HepG2 (cell line): ENCODE measurements around the gene BICDL1. TPM values are rescaled to one million over a fixed set of nuclear protein-coding genes. Genes with fewer than 3 reads are reported as not detected.

ENCODE experiments used
- ARID5B ChIP-seq: IDR thresholded peaks from 2 replicates; pipeline ENCODE4 v1.4.0; 2020; ENCODE audit warnings: mild to moderate bottlenecking, missing genetic modification reagents
- CBFB ChIP-seq: sonication (generic); formaldehyde crosslinking; IDR thresholded peaks from 2 replicates; pipeline ENCODE4 v1.4.0; 2020; ENCODE audit warnings: missing genetic modification reagents
- CERS6 ChIP-seq: sonication (generic); formaldehyde crosslinking; IDR thresholded peaks from 2 replicates; pipeline ENCODE4 v1.5.0; 2020; ENCODE audit warnings: missing genetic modification reagents
- FOXK1 ChIP-seq: sonication (generic); formaldehyde crosslinking; IDR thresholded peaks from 2 replicates; pipeline ENCODE4 v1.4.0; 2020; ENCODE audit warnings: low read depth, missing genetic modification reagents, borderline replicate concordance
- HMG20A ChIP-seq: IDR thresholded peaks from 2 replicates; pipeline ENCODE4 v1.6.1; 2016; ENCODE audit warnings: borderline replicate concordance
- HNRNPLL ChIP-seq: fragments of 200-400 bp; formaldehyde crosslinking; IDR thresholded peaks from 2 replicates; pipeline ENCODE4 v1.6.1; 2017; ENCODE audit warnings: mild to moderate bottlenecking, low read depth, low read length; ENCODE audit not compliant: poor library complexity, severe bottlenecking
- HOXD1 ChIP-seq: sonication (generic); formaldehyde crosslinking; IDR thresholded peaks from 2 replicates; pipeline ENCODE4 v1.5.0; 2020; ENCODE audit warnings: missing genetic modification reagents
- IKZF1 ChIP-seq: fragments of 450-650 bp; IDR thresholded peaks from 2 replicates; pipeline ENCODE4 v1.7.1; 2016
- IKZF4 ChIP-seq: sonication (generic); formaldehyde crosslinking; IDR thresholded peaks from 2 replicates; pipeline ENCODE4 v1.5.1; 2020; ENCODE audit warnings: borderline replicate concordance, mild to moderate bottlenecking, low read depth, missing genetic modification reagents; ENCODE audit errors: not compliant biosample characterization
- MIER2 ChIP-seq: IDR thresholded peaks from 2 replicates; pipeline ENCODE4 v1.6.1; 2016; ENCODE audit warnings: missing biosample characterization, missing genetic modification reagents
- NCOA2 ChIP-seq: sonication (generic); formaldehyde crosslinking; IDR thresholded peaks from 2 replicates; pipeline ENCODE4 v1.8.0; 2022; ENCODE audit warnings: inconsistent platforms
- NCOR1 ChIP-seq: fragments of 200-600 bp; sonication (generic); IDR thresholded peaks from 2 replicates; pipeline ENCODE4 v1.7.0; 2017; ENCODE audit warnings: antibody characterized with exemption, low read length, borderline replicate concordance
- NKX3-1 ChIP-seq: sonication (generic); formaldehyde crosslinking; IDR thresholded peaks from 2 replicates; pipeline ENCODE4 v1.5.0; 2020; ENCODE audit warnings: missing genetic modification reagents
- PPARG ChIP-seq: conservative IDR thresholded peaks from 2 replicates; pipeline ENCODE4 v1.6.1; 2016; ENCODE audit warnings: missing biosample characterization, missing genetic modification reagents
- RBFOX2 ChIP-seq: fragments of 200-400 bp; formaldehyde crosslinking; IDR thresholded peaks from 2 replicates; pipeline ENCODE4 v1.6.1; 2017; ENCODE audit warnings: low read depth, mild to moderate bottlenecking, low read length
- RXRB ChIP-seq: IDR thresholded peaks from 2 replicates; pipeline ENCODE4 v1.6.1; 2016; ENCODE audit warnings: borderline replicate concordance, missing genetic modification reagents, missing compliant biosample characterization
- SAP130 ChIP-seq: IDR thresholded peaks from 2 replicates; pipeline ENCODE4 v1.6.1; 2016; ENCODE audit warnings: low read depth
- SMAD1 ChIP-seq: sonication (generic); formaldehyde crosslinking; IDR thresholded peaks from 2 replicates; pipeline ENCODE4 v1.4.0; 2020; ENCODE audit warnings: missing genetic modification reagents, low read depth, mild to moderate bottlenecking, borderline replicate concordance
- SNRNP70 ChIP-seq: fragments of 200-400 bp; formaldehyde crosslinking; IDR thresholded peaks from 2 replicates; pipeline ENCODE4 v1.6.1; 2017; ENCODE audit warnings: mild to moderate bottlenecking, low read depth, low read length, moderate library complexity
- ZNF180 ChIP-seq: sonication (generic); formaldehyde crosslinking; IDR thresholded peaks from 2 replicates; pipeline ENCODE4 v1.4.0; 2020; ENCODE audit warnings: low read depth, missing genetic modification reagents, borderline replicate concordance
- ZNF331 ChIP-seq: sonication (generic); formaldehyde crosslinking; IDR thresholded peaks from 2 replicates; pipeline ENCODE4 v1.4.0; 2020; ENCODE audit warnings: missing genetic modification reagents
- ZNF563 ChIP-seq: sonication (generic); formaldehyde crosslinking; IDR thresholded peaks from 2 replicates; pipeline ENCODE4 v1.8.0; 2022; ENCODE audit warnings: mild to moderate bottlenecking, moderate library complexity, missing genetic modification reagents
- ZNF614 ChIP-seq: IDR thresholded peaks from 2 replicates; pipeline ENCODE4 v1.6.1; 2018; ENCODE audit warnings: missing biosample characterization, missing genetic modification reagents, inconsistent platforms, borderline replicate concordance
- ZNF713 ChIP-seq: sonication (generic); formaldehyde crosslinking; IDR thresholded peaks from 2 replicates; pipeline ENCODE4 v1.4.0; 2020; ENCODE audit warnings: mild to moderate bottlenecking, missing genetic modification reagents
- polyA plus RNA-seq, 8 experiments: library from polyadenylated mRNA; depleted of rRNA in 3 of 8; stranded (reverse) in 7 of 8; unstranded in 1 of 8; fragments of >200 nt; fragmentation: Illumina TruSeq in 4 of 8; extraction: Trizol in 4 of 8; gene quantifications; 2 replicates each; pipeline versions ENCODE4 v1.2.1 to v1.2.3, GENCODE V29; 2011 to 2016; ENCODE audit warnings: low read depth in 4 of 8, missing spikeins in 1 of 8, mixed read lengths in 1 of 8; ENCODE audit not compliant: insufficient read depth in 1 of 8
- total RNA-seq, 5 experiments: library from RNA; depleted of rRNA; stranded (reverse); fragments of >200 nt; fragmentation: Illumina TruSeq; extraction: Trizol; gene quantifications; 2 replicates each; pipeline ENCODE4 v1.2.3, GENCODE V29; 2016; ENCODE audit warnings: low read depth in 1 of 5
- TF ChIP-seq, protein P1 (sequence below): sonication (generic); formaldehyde crosslinking; IDR thresholded peaks from 2 replicates; pipeline ENCODE4 v1.4.0; 2020; ENCODE audit warnings: low read depth, mild to moderate bottlenecking, missing genetic modification reagents
- TF ChIP-seq, protein P2 (sequence below): sonication (generic); formaldehyde crosslinking; IDR thresholded peaks from 2 replicates; pipeline ENCODE4 v1.4.0; 2020; ENCODE audit warnings: mild to moderate bottlenecking, missing genetic modification reagents

The BICDL1 gene
- total and polyA plus RNA-seq, 2 of the 13 experiments (the other 11 are each of a cell fraction or from before 2014, with no cell fraction given), result 3.6 to 9.7 TPM

GRCh38 chr12:120013659-120014380, 24.8 kb downstream of the BICDL1 start (continued):
- no peak for TF ChIP-seq ZNF180
- TF ChIP-seq HOXD1 (CRISPR knock-in tag), result no peak
- TF ChIP-seq CBFB (CRISPR knock-in tag), result 0 out of 2 replicates have a peak, but pooled peaks have one; percentile 35
- TF ChIP-seq FOXK1 (CRISPR knock-in tag), result peak; percentile 55; the same call in 1 of the 2 replicates
- no peak for TF ChIP-seq CERS6 (CRISPR knock-in tag)
- TF ChIP-seq IKZF4 (CRISPR knock-in tag), result no peak
- TF ChIP-seq RBFOX2, result no peak
- no peak for TF ChIP-seq SNRNP70
- peak; percentile 93 for TF ChIP-seq ARID5B (CRISPR knock-in tag)
- TF ChIP-seq RXRB (CRISPR knock-in tag), result peak; percentile 82
- TF ChIP-seq SMAD1 (CRISPR knock-in tag), result no peak
- TF ChIP-seq NCOR1, result 0 out of 2 replicates have a peak, but pooled peaks have one; percentile 32
- TF ChIP-seq, protein P1, sequence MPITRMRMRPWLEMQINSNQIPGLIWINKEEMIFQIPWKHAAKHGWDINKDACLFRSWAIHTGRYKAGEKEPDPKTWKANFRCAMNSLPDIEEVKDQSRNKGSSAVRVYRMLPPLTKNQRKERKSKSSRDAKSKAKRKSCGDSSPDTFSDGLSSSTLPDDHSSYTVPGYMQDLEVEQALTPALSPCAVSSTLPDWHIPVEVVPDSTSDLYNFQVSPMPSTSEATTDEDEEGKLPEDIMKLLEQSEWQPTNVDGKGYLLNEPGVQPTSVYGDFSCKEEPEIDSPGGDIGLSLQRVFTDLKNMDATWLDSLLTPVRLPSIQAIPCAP (CRISPR knock-in tag), result no peak
- TF ChIP-seq HNRNPLL, result no peak
- no peak for TF ChIP-seq IKZF1
- peak; percentile 63; the same call in 1 of the 2 replicates for TF ChIP-seq PPARG (CRISPR knock-in tag)
- TF ChIP-seq, protein P2, sequence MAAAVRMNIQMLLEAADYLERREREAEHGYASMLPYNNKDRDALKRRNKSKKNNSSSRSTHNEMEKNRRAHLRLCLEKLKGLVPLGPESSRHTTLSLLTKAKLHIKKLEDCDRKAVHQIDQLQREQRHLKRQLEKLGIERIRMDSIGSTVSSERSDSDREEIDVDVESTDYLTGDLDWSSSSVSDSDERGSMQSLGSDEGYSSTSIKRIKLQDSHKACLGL (CRISPR knock-in tag), result no peak
- TF ChIP-seq HMG20A, result peak; percentile 90
- TF ChIP-seq ZNF614 (CRISPR knock-in tag), result peak; percentile 41; the same call in 1 of the 2 replicates
- no peak for TF ChIP-seq NKX3-1 (CRISPR knock-in tag)
- TF ChIP-seq ZNF563 (CRISPR knock-in tag), result no peak
- no peak for TF ChIP-seq ZNF713 (CRISPR knock-in tag)
- peak; percentile 57 for TF ChIP-seq NCOA2
- TF ChIP-seq SAP130 (CRISPR knock-in tag), result peak; percentile 77
- TF ChIP-seq ZNF331 (CRISPR knock-in tag), result 0 out of 2 replicates have a peak, but pooled peaks have one; percentile 36
- TF ChIP-seq MIER2, result peak; percentile 73; the same call in 1 of the 2 replicates
